ENCODE data around the gene CHRNB1. TPM values are rescaled to one million over a fixed set of nuclear protein-coding genes. Genes with fewer than 3 reads are reported as not detected.
A peak's percentile ranks its signal among the peaks of the same experiment; 100 is the strongest.
"Not testable (repeated sequence)": the region's sequence is repeated elsewhere in the genome, so short reads cannot be mapped to it uniquely, and the experiment has no call there.

CHRNB1 gene
- total and polyA plus RNA-seq, 2 of the 8 experiments (the other 6 are each of a cell fraction or from before 2014, with no cell fraction given) = 14.1 to 28.2 TPM

GRCh38 chr17:7470457-7470973 is 25.7 kb downstream of the CHRNB1 start:
- not testable (repeated sequence) for H3K4ac ChIP-seq (replicated peaks; ENCODE audit: insufficient read length, low read depth, low read length); H2BK120ac ChIP-seq (replicated peaks; ENCODE audit: low read depth, low read length); H2BK15ac ChIP-seq (ENCODE audit: low read length); H4K5ac ChIP-seq (ENCODE audit: insufficient read length, low read depth, low read length); FAIRE-seq; H3K4me3 ChIP-seq (ENCODE audit: extremely low read depth in 1 of 4, insufficient read depth in 2 of 4, low read depth in 3 of 4, low read length in 4 of 4); H3K36me3 ChIP-seq (ENCODE audit: control insufficient read depth in 2 of 4, insufficient read depth in 4 of 4, low read length in 3 of 4); H3K23me2 ChIP-seq (ENCODE audit: low read depth, low read length); H3K79me2 ChIP-seq (ENCODE audit: control insufficient read depth in 1 of 2, insufficient read depth in 2 of 2, low read length in 2 of 2); H4K20me1 ChIP-seq (replicated peaks in 1 of 2; ENCODE audit: control insufficient read depth in 1 of 2, insufficient read depth in 2 of 2, low read length in 2 of 2); DNase-seq (ENCODE audit: low read depth in 1 of 2, low spot score in 2 of 2); H2AFZ ChIP-seq (ENCODE audit: low read length); H3K18ac ChIP-seq (ENCODE audit: extremely low read depth, low read length); H2BK20ac ChIP-seq (ENCODE audit: low read length); H3K14ac ChIP-seq (ENCODE audit: insufficient read length); H2AK5ac ChIP-seq (ENCODE audit: low read depth, low read length); H3K27me3 ChIP-seq (replicated peaks in 1 of 4; ENCODE audit: control insufficient read depth in 3 of 4, extremely low read depth in 1 of 4, insufficient read depth in 3 of 4, low read length in 3 of 4); H4K8ac ChIP-seq (ENCODE audit: extremely low read depth, insufficient read depth, low read length); H4K91ac ChIP-seq (replicated peaks; ENCODE audit: insufficient read length, low read length); H2BK12ac ChIP-seq (ENCODE audit: low read depth, low read length); H3K9me3 ChIP-seq (ENCODE audit: insufficient read depth in 2 of 2, low read depth in 1 of 2, low read length in 1 of 2); H3K56ac ChIP-seq (replicated peaks; ENCODE audit: insufficient read length, low read depth, low read length); H3K4me2 ChIP-seq (ENCODE audit: insufficient read depth in 1 of 2, low read depth in 2 of 2, low read length in 2 of 2); H3K9ac ChIP-seq (replicated peaks in 1 of 4; ENCODE audit: extremely low read depth in 1 of 4, low read depth in 3 of 4, low read length in 3 of 4); H3K4me1 ChIP-seq (replicated peaks in 1 of 4; ENCODE audit: control insufficient read depth in 3 of 4, insufficient read depth in 4 of 4, low read length in 3 of 4); H3K79me1 ChIP-seq (ENCODE audit: low read depth, low read length); H3K27ac ChIP-seq (ENCODE audit: low read depth, low read length); H3K23ac ChIP-seq (ENCODE audit: insufficient read length)
- H2BK5ac ChIP-seq (ENCODE audit: low read depth, low read length) = 0 out of 2 replicates have a peak overlapping the region, but pooled peaks have one; percentile 12
- ChIA-PET CTCF (ENCODE audit: partially characterized antibody) (interaction anchor here (1.0 to 2.1 kb wide), 2 partner anchors 44 to 90 kb away, joined by 3 to 6 read pairs; no protein-coding TSS in a partner anchor), POLR2A (ENCODE audit: partially characterized antibody) (interaction anchor here (1.2 to 13.8 kb wide), 7 partner anchors 8 to 141 kb away, joined by 3 to 200 read pairs (median 6); partner anchors contain the start of genes NLGN2, POLR2A, SLC35G6 and ZBTB4)
- WGBS, 2 experiments (ENCODE audit: extremely low coverage in 1 of 2, insufficient coverage in 1 of 2, insufficient read length in 1 of 2, insufficient replicate concordance in 2 of 2, low coverage in 1 of 2, low lambda C conversion rate in 2 of 2, missing lambda C conversion rate in 1 of 2) = 93% methylated on average over 8 of the region's 8 CpGs; no CpG with 5 or more reads in 1 of the 2 experiments
